Neural progenitor cell (in vitro differentiated cells): ENCODE results near the gene UBFD1. TPM values are rescaled to one million over a fixed set of nuclear protein-coding genes. Genes with fewer than 3 reads are reported as not detected.

Source experiments
- DNase-seq: peaks from one replicate; pipeline ENCODE4 v3.0.0-alpha.2; 2016; ENCODE audit warnings: low spot score
- H2AFZ ChIP-seq: fragments of 200-600 bp; sonication (generic); replicated peaks from 2 replicates; pipeline ENCODE4 v1.6.1; 2016; ENCODE audit warnings: antibody characterized with exemption
- H3F3A ChIP-seq: fragments of 200-600 bp; sonication (generic); 2 replicates; pipeline ENCODE4 v1.6.1; 2016; ENCODE audit warnings: antibody characterized with exemption, low read depth
- H3K27ac ChIP-seq: fragments of 200-600 bp; sonication (generic); 2 replicates; pipeline ENCODE4 v1.5.1; 2016; ENCODE audit warnings: mild to moderate bottlenecking
- H3K27me3 ChIP-seq: fragments of 200-600 bp; sonication (generic); 2 replicates; pipeline ENCODE4 v1.6.1; 2016; ENCODE audit warnings: mild to moderate bottlenecking, moderate library complexity
- H3K36me3 ChIP-seq: fragments of 200-600 bp; sonication (generic); 2 replicates; pipeline ENCODE4 v1.5.1; 2016
- H3K4me1 ChIP-seq: fragments of 200-600 bp; sonication (generic); 2 replicates; pipeline ENCODE4 v1.6.1; 2016; ENCODE audit warnings: mixed run types
- H3K4me2 ChIP-seq: fragments of 200-600 bp; sonication (generic); 2 replicates; pipeline ENCODE4 v1.6.1; 2016
- H3K4me3 ChIP-seq: fragments of 200-600 bp; sonication (generic); 2 replicates; pipeline ENCODE4 v1.5.1; 2016
- H3K79me2 ChIP-seq: fragments of 200-600 bp; sonication (generic); 2 replicates; pipeline ENCODE4 v1.6.1; 2016; ENCODE audit warnings: low read depth
- H3K9ac ChIP-seq: fragments of 200-600 bp; sonication (generic); 2 replicates; pipeline ENCODE4 v1.6.1; 2016
- H3K9me3 ChIP-seq: fragments of 200-600 bp; sonication (generic); 2 replicates; pipeline ENCODE4 v1.5.1; 2016; ENCODE audit warnings: low read depth
- H4K20me1 ChIP-seq: fragments of 200-600 bp; sonication (generic); 2 replicates; pipeline ENCODE4 v1.6.1; 2016; ENCODE audit warnings: low read depth
- H3K27ac Mint-ChIP-seq: 3 replicates; pipeline ENCODE4 v1.8.0; 2021; ENCODE audit warnings: mixed read lengths
- H3K27me3 Mint-ChIP-seq: 2 replicates; pipeline ENCODE4 v1.8.0; 2022; ENCODE audit warnings: low read depth, mild to moderate bottlenecking, inconsistent platforms, moderate library complexity, mixed read lengths; ENCODE audit not compliant: insufficient read depth
- H3K36me3 Mint-ChIP-seq: 3 replicates; pipeline ENCODE4 v1.8.0; 2021; ENCODE audit warnings: mixed read lengths
- H3K4me1 Mint-ChIP-seq: 3 replicates; pipeline ENCODE4 v1.8.0; 2021; ENCODE audit warnings: mixed read lengths
- H3K4me3 Mint-ChIP-seq: 3 replicates; pipeline ENCODE4 v1.8.0; 2021; ENCODE audit warnings: mild to moderate bottlenecking, moderate library complexity, mixed read lengths
- H3K9me3 Mint-ChIP-seq: 3 replicates; pipeline ENCODE4 v1.8.0; 2020; ENCODE audit warnings: mixed read lengths
- CTCF ChIP-seq: fragments of 200-600 bp; sonication (generic); IDR thresholded peaks from 2 replicates; pipeline ENCODE4 v1.5.1; 2017; ENCODE audit warnings: antibody characterized with exemption, mild to moderate bottlenecking
- EZH2 ChIP-seq: fragments of 200-600 bp; sonication (generic); IDR thresholded peaks from 2 replicates; pipeline ENCODE4 v1.6.1; 2017; ENCODE audit warnings: antibody characterized with exemption, mild to moderate bottlenecking, moderate library complexity
- EZH2phosphoT487 ChIP-seq: fragments of 200-600 bp; sonication (generic); IDR thresholded peaks from 2 replicates; pipeline ENCODE4 v1.6.1; 2017; ENCODE audit warnings: antibody characterized with exemption
- total RNA-seq: library from RNA; depleted of rRNA; stranded (reverse); fragments of >200 nt; gene quantifications from 2 replicates; pipeline ENCODE4 v1.2.3, GENCODE V29; 2015; ENCODE audit warnings: low replicate concordance

Gene UBFD1
- total RNA-seq, 1 donor from 2014 or later = 64.9 TPM

- peaks cover 15% of the 10 kb centered on the region for H4K20me1 ChIP-seq
- Mint-ChIP-seq H3K4me3 (no peak overlapping the region), H3K4me1 (no peaks in the 10 kb centered on the region), H3K27me3 (no peaks in the 10 kb centered on the region), H3K9me3 (no peaks in the 10 kb centered on the region), H3K27ac (no peak overlapping the region), H3K36me3 (peaks cover 16% of the 10 kb centered on the region)
- no peak overlapping the region for H3K4me3 ChIP-seq
- no peaks in the 10 kb centered on the region for H3K79me2 ChIP-seq
- H3K9ac ChIP-seq = no peak overlapping the region
- H3K27me3 ChIP-seq = no peaks in the 10 kb centered on the region
- H3K9me3 ChIP-seq = no peaks in the 10 kb centered on the region
- no peak overlapping the region for H2AFZ ChIP-seq
- DNase-seq = no peak
- H3K27ac ChIP-seq = no peak overlapping the region
- no peak overlapping the region for H3K4me2 ChIP-seq
- no peaks in the 10 kb centered on the region for H3K4me1 ChIP-seq
- TF ChIP-seq CTCF = no peak
- TF ChIP-seq EZH2 = no peak
- TF ChIP-seq EZH2phosphoT487 = no peak
- no peaks in the 10 kb centered on the region for H3K36me3 ChIP-seq
- H3F3A ChIP-seq = peaks cover 7% of the 10 kb centered on the region
These were observed 18.3 kb downstream of the UBFD1 start for GRCh38 chr16:23575834-23576233.

- no peaks in the 10 kb centered on the region for H3K9me3 ChIP-seq
- H3K4me3 Mint-ChIP-seq = peak overlapping the region; percentile 41
- H3K36me3 Mint-ChIP-seq = peaks cover 13% of the 10 kb centered on the region
- DNase-seq = no peak
- peaks cover 9% of the 10 kb centered on the region for H3F3A ChIP-seq
- no peak overlapping the region for H3K4me2 ChIP-seq
- peaks cover 7% of the 10 kb centered on the region for H4K20me1 ChIP-seq
- H3K4me1 ChIP-seq = no peaks in the 10 kb centered on the region
- H3K4me3 ChIP-seq = no peak overlapping the region
- H3K27me3 Mint-ChIP-seq = no peaks in the 10 kb centered on the region
- no peak overlapping the region for H3K9ac ChIP-seq
- no peak overlapping the region for H2AFZ ChIP-seq
- H3K27ac ChIP-seq = no peak overlapping the region
- no peaks in the 10 kb centered on the region for H3K36me3 ChIP-seq
- H3K9me3 Mint-ChIP-seq = no peaks in the 10 kb centered on the region
- H3K27ac Mint-ChIP-seq = no peak overlapping the region
- H3K4me1 Mint-ChIP-seq = no peaks in the 10 kb centered on the region
- H3K79me2 ChIP-seq = no peaks in the 10 kb centered on the region
- TF ChIP-seq EZH2 = no peak
- TF ChIP-seq EZH2phosphoT487 = no peak
- no peak for TF ChIP-seq CTCF
- H3K27me3 ChIP-seq = no peaks in the 10 kb centered on the region
These were observed 20.0 kb downstream of the UBFD1 start for GRCh38 chr16:23577493-23577892.

GRCh38 chr16:23578101-23578830 is 20.7 kb downstream of the UBFD1 start:
- Mint-ChIP-seq H3K9me3 (no peaks in the 10 kb centered on the region), H3K4me1 (no peaks in the 10 kb centered on the region), H3K27me3 (no peaks in the 10 kb centered on the region), H3K4me3 (no peak overlapping the region), H3K36me3 (peaks cover 11% of the 10 kb centered on the region), H3K27ac (no peak overlapping the region)
- Histone ChIP-seq H3K4me3 (no peak overlapping the region), H3K79me2 (no peaks in the 10 kb centered on the region), H3K27me3 (no peaks in the 10 kb centered on the region), H3K4me2 (no peak overlapping the region), H3K27ac (no peak overlapping the region), H3K9me3 (no peaks in the 10 kb centered on the region), H3K9ac (no peak overlapping the region), H3K4me1 (no peaks in the 10 kb centered on the region), H4K20me1 (peaks cover 4% of the 10 kb centered on the region), H2AFZ (no peak overlapping the region), H3F3A (peaks cover 9% of the 10 kb centered on the region), H3K36me3 (no peaks in the 10 kb centered on the region)
- DNase-seq = no peak
- TF ChIP-seq CTCF = no peak
- TF ChIP-seq EZH2phosphoT487 = no peak
- TF ChIP-seq EZH2 = no peak
